GM23338 (cell line): ENCODE measurements around the gene GPR183. TPM values are rescaled to one million over a fixed set of nuclear protein-coding genes. Genes with fewer than 3 reads are reported as not detected.

Source experiments
- ATAC-seq: fragments of 200-7000 bp; cut with Tn5 transposase; 3 replicates; pipeline ENCODE4 v1.9.1; 2020
- DNase-seq: peaks from one replicate; pipeline ENCODE4 v3.0.0-alpha.2; 2015; ENCODE audit warnings: low spot score
- H2AFZ ChIP-seq: fragments of 200-600 bp; sonication (generic); 2 replicates; pipeline ENCODE4 v1.8.0; 2016; ENCODE audit warnings: antibody characterized with exemption, mild to moderate bottlenecking, moderate library complexity
- H3F3A ChIP-seq: fragments of 200-600 bp; sonication (generic); replicated peaks from 2 replicates; pipeline ENCODE4 v1.8.0; 2017; ENCODE audit warnings: antibody characterized with exemption, mixed run types, low read depth
- H3K27ac ChIP-seq: fragments of 200-600 bp; sonication (generic); 2 replicates; pipeline ENCODE4 v1.6.1; 2016; ENCODE audit warnings: low read depth
- H3K27me3 ChIP-seq: fragments of 200-600 bp; sonication (generic); 2 replicates; pipeline ENCODE4 v1.8.0; 2016; ENCODE audit warnings: mild to moderate bottlenecking, mixed run types, moderate library complexity; ENCODE audit not compliant: insufficient read depth
- H3K36me3 ChIP-seq: fragments of 200-600 bp; sonication (generic); 2 replicates; pipeline ENCODE4 v1.8.0; 2016; ENCODE audit warnings: mild to moderate bottlenecking; ENCODE audit not compliant: insufficient read depth
- H3K4me1 ChIP-seq: fragments of 200-600 bp; sonication (generic); 2 replicates; pipeline ENCODE4 v1.8.0; 2016; ENCODE audit warnings: mild to moderate bottlenecking, moderate library complexity; ENCODE audit not compliant: insufficient read depth
- H3K4me2 ChIP-seq: fragments of 200-600 bp; sonication (generic); 2 replicates; pipeline ENCODE4 v1.7.1; 2017; ENCODE audit warnings: mixed run types
- H3K4me3 ChIP-seq: fragments of 200-600 bp; sonication (generic); 2 replicates; pipeline ENCODE4 v1.6.1; 2016; ENCODE audit warnings: mixed run types
- H3K79me2 ChIP-seq: fragments of 200-600 bp; sonication (generic); replicated peaks from 2 replicates; pipeline ENCODE4 v1.8.0; 2017; ENCODE audit warnings: mild to moderate bottlenecking; ENCODE audit not compliant: insufficient read depth
- H3K9me2 ChIP-seq: fragments of 200-600 bp; sonication (generic); 2 replicates; pipeline ENCODE4 v1.8.0; 2017; ENCODE audit not compliant: insufficient read depth
- H4K20me1 ChIP-seq: fragments of 200-600 bp; sonication (generic); replicated peaks from 2 replicates; pipeline ENCODE4 v1.8.0; 2017; ENCODE audit warnings: mild to moderate bottlenecking; ENCODE audit not compliant: insufficient read depth
- H3K27ac Mint-ChIP-seq: 2 replicates; pipeline ENCODE4 v1.8.0; 2020; ENCODE audit warnings: inconsistent platforms, mild to moderate bottlenecking, moderate library complexity, mixed read lengths
- H3K27me3 Mint-ChIP-seq: 3 replicates; pipeline ENCODE4 v1.8.0; 2022; ENCODE audit warnings: low read depth, mild to moderate bottlenecking, moderate library complexity, mixed read lengths, inconsistent platforms; ENCODE audit not compliant: insufficient read depth, poor library complexity
- H3K36me3 Mint-ChIP-seq: 3 replicates; pipeline ENCODE4 v1.8.0; 2021; ENCODE audit warnings: low read depth, mild to moderate bottlenecking, inconsistent platforms, moderate library complexity, mixed read lengths
- H3K4me1 Mint-ChIP-seq: 3 replicates; pipeline ENCODE4 v1.8.0; 2020; ENCODE audit warnings: mild to moderate bottlenecking, inconsistent platforms, mixed read lengths
- H3K4me3 Mint-ChIP-seq: 3 replicates; pipeline ENCODE4 v1.8.0; 2021; ENCODE audit warnings: moderate library complexity, mild to moderate bottlenecking, inconsistent platforms, mixed read lengths
- H3K9me3 Mint-ChIP-seq: 3 replicates; pipeline ENCODE4 v1.8.0; 2020; ENCODE audit warnings: moderate library complexity, mild to moderate bottlenecking, inconsistent platforms, mixed read lengths
- CREB1 ChIP-seq: fragments of 250-450 bp; sonication (Bioruptor Pico); IDR thresholded peaks from 2 replicates; pipeline ENCODE4 v1.5.0; 2020; ENCODE audit warnings: low read depth, mild to moderate bottlenecking, moderate library complexity
- CTCF ChIP-seq, 2 experiments: fragments of 200-600 bp in 1 of 2; sonication (generic) in 1 of 2; conservative IDR thresholded peaks; 2 replicates each; pipeline versions ENCODE4 v1.5.1 to v1.6.1; 2016 to 2017; ENCODE audit warnings: antibody characterized with exemption in 2 of 2, low read depth in 2 of 2, mild to moderate bottlenecking in 2 of 2, moderate library complexity in 1 of 2
- ETS1 ChIP-seq: IDR thresholded peaks from 2 replicates; pipeline ENCODE4 v1.6.1; 2016; ENCODE audit warnings: antibody characterized with exemption
- EZH2 ChIP-seq: fragments of 200-600 bp; sonication (generic); IDR thresholded peaks from one replicate; pipeline ENCODE4 v1.8.0; 2017; ENCODE audit warnings: antibody characterized with exemption, mild to moderate bottlenecking, low read depth; ENCODE audit not compliant: unreplicated experiment
- JUNB ChIP-seq: IDR thresholded peaks from one replicate; pipeline ENCODE4 v1.6.1; 2016; ENCODE audit warnings: antibody characterized with exemption; ENCODE audit not compliant: unreplicated experiment
- POLR2AphosphoS5 ChIP-seq: IDR thresholded peaks from 2 replicates; pipeline ENCODE4 v1.6.1; 2016; ENCODE audit warnings: antibody characterized with exemption, low read depth
- REST ChIP-seq: IDR thresholded peaks from one replicate; pipeline ENCODE4 v1.6.1; 2018; ENCODE audit warnings: antibody characterized with exemption; ENCODE audit not compliant: unreplicated experiment
- STAT1 ChIP-seq: IDR thresholded peaks from one replicate; pipeline ENCODE4 v1.6.1; 2016; ENCODE audit warnings: antibody characterized with exemption; ENCODE audit not compliant: unreplicated experiment
- ZNF462 ChIP-seq: fragments of 250-450 bp; sonication (Bioruptor Pico); IDR thresholded peaks from 2 replicates; pipeline ENCODE4 v1.5.0; 2020; ENCODE audit warnings: mild to moderate bottlenecking, moderate library complexity
- polyA plus RNA-seq: library from polyadenylated mRNA; unstranded; fragments of >200 nt; fragmentation: Nextera tagmentation; extraction: Ambion mirVana; gene quantifications from 2 replicates; pipeline ENCODE4 v1.2.1, GENCODE V29; 2016
- total RNA-seq: library from RNA; depleted of rRNA; stranded (reverse); fragments of >200 nt; shearing (Covaris generic); gene quantifications from 2 replicates; pipeline ENCODE4 v1.2.3, GENCODE V29; 2014

The GPR183 gene
- total and polyA plus RNA-seq, 2 experiments from 2014 or later: 0.78 TPM; not detected in 1

- TF ChIP-seq REST (no peak), ZNF462 (CRISPR knock-in tag) (no peak), CTCF (conservative IDR thresholded peaks at IDR 0.05; ENCODE audit: low read depth in 2 of 2) (no peak)
Measured at GRCh38 chr13:99335087-99335486, 27.9 kb upstream of the GPR183 start (continued).

GRCh38 chr13:99334221-99334620, 27.0 kb upstream of the GPR183 start:
- H2AFZ ChIP-seq: no peak overlapping the region
- H3K36me3 ChIP-seq: no peaks in the 10 kb centered on the region
- Mint-ChIP-seq H3K4me1 (peaks cover 15% of the 10 kb centered on the region), H3K9me3 (no peaks in the 10 kb centered on the region), H3K27ac (no peak overlapping the region), H3K36me3 (no peaks in the 10 kb centered on the region), H3K4me3 (no peak overlapping the region), H3K27me3 (peaks cover 3% of the 10 kb centered on the region)
- H3K27me3 ChIP-seq: no peaks in the 10 kb centered on the region
- no peaks in the 10 kb centered on the region for H3F3A ChIP-seq
- no peak overlapping the region for H3K4me3 ChIP-seq
- H3K27ac ChIP-seq: no peak overlapping the region
- 0 out of 2 replicates have a peak, but pooled peaks cover 5% of the 10 kb centered on the region for H3K79me2 ChIP-seq
- H3K9me2 ChIP-seq: no peaks in the 10 kb centered on the region
- peaks cover 7% of the 10 kb centered on the region; the same call in 1 of the 2 replicates for H3K4me1 ChIP-seq
- no peak for DNase-seq
- no peaks in the 10 kb centered on the region for H4K20me1 ChIP-seq
- no peak overlapping the region for H3K4me2 ChIP-seq
- no peak for ATAC-seq
- TF ChIP-seq ETS1: no peak
- no peak for TF ChIP-seq CREB1 (CRISPR knock-in tag)
- TF ChIP-seq STAT1: no peak
- TF ChIP-seq EZH2: no peak
- TF ChIP-seq POLR2AphosphoS5: no peak
- no peak for TF ChIP-seq CTCF (conservative IDR thresholded peaks at IDR 0.05; ENCODE audit: low read depth in 2 of 2)
- TF ChIP-seq JUNB: no peak
